Measurements from ENCODE around the gene KIAA1671.

KIAA1671 gene

GRCh38 chr22:25113316-25113721 lies 160.8 kb downstream of the KIAA1671 start:
- TF ChIP-seq CTCF (IDR thresholded peaks at IDR 0.05; ENCODE audit: insufficient read depth, low read depth, low read length, missing control alignments) = no peak
- no peak overlapping the region for H3K4me3 ChIP-seq (ENCODE audit: low read depth, low read length)
- DNase-seq (ENCODE audit: low read depth) = no peak

DNA sequence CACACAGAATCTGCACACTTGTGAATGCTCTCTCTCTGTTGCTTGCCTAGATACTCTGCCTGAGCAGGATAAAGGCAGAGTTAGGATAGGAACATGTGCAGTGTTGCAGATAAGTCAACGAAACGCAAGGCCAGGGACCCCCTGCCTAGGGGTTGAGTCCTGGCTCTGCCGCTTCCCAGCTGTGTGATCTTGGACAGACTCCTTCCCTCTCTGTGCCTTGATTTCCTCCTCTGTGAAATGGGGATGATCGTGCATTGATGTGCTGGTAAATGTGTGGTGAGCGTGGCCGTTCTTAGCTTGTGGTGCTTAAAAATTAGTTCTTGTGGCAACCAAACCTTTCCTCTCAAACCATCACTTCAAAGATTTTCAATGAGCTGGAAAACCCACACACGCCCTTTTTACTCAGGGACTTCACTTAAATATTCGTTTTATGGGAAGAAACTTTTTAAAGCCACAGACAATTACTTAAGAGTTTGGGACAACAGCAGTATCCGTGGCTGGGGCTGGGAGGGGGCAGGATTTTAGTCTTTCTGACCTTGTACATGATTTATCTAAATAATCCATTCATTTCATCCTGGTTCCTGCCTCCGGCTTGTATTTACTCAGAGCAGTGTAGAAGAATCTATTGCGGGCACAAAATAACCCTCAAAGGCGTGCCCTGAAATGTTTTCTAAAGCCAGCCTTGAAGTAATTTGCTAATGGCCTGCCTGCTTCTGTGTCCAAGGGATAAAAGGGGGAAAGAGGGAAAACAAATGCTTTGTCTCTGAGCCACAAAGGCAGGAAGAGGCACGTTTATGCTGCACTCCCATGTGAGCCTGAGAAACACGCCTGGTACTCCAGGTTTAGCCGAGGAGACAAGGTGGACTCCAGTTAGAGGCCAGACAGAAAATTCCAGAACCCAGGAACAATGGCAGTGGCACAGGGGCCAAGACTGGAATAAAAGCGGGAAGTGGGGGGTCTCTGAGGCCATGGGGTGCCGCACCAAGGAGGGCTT lies 162.2 kb downstream of the KIAA1671 start:
- DNase-seq (ENCODE audit: low read depth) = no peak
- TF ChIP-seq CTCF (IDR thresholded peaks at IDR 0.05; ENCODE audit: insufficient read depth, low read depth, low read length, missing control alignments) = no peak
- no peak overlapping the region for H3K4me3 ChIP-seq (ENCODE audit: low read depth, low read length)

GRCh38 chr22:25119609-25120008 lies 167.1 kb downstream of the KIAA1671 start:
- DNase-seq (ENCODE audit: low read depth) = no peak
- TF ChIP-seq CTCF (IDR thresholded peaks at IDR 0.05; ENCODE audit: insufficient read depth, low read depth, low read length, missing control alignments) = no peak
- H3K4me3 ChIP-seq (ENCODE audit: low read depth, low read length) = no peak overlapping the region

GRCh38 chr22:25120093-25120561 lies 167.6 kb downstream of the KIAA1671 start:
- TF ChIP-seq CTCF (IDR thresholded peaks at IDR 0.05; ENCODE audit: insufficient read depth, low read depth, low read length, missing control alignments) = no peak
- H3K4me3 ChIP-seq (ENCODE audit: low read depth, low read length) = no peak overlapping the region
- no peak for DNase-seq (ENCODE audit: low read depth)

DNA sequence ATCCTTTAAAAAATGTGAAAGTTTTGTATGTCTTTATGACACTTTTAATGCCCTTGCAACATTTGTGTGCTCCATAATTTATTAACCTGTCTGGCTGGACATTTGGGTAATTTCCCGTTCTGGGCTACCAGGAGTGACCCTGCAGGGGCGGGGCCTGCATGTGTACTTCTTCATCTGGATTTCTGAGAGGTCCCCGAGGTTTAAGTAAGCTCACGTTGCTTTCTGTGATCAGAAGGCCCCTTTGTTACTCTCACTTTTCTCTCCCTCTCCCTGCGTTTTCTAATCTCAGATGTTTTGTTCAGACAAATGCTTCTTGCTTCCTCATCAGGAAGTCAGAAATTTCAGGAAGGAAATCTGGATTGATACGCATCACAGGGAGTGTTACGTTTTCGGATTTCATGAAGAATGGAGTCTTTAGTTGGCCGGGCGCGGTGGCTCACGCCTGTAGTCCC lies 168.3 kb downstream of the KIAA1671 start:
- TF ChIP-seq CTCF (IDR thresholded peaks at IDR 0.05; ENCODE audit: insufficient read depth, low read depth, low read length, missing control alignments) = no peak
- H3K4me3 ChIP-seq (ENCODE audit: low read depth, low read length) = no peak overlapping the region
- DNase-seq (ENCODE audit: low read depth) = no peak

DNA sequence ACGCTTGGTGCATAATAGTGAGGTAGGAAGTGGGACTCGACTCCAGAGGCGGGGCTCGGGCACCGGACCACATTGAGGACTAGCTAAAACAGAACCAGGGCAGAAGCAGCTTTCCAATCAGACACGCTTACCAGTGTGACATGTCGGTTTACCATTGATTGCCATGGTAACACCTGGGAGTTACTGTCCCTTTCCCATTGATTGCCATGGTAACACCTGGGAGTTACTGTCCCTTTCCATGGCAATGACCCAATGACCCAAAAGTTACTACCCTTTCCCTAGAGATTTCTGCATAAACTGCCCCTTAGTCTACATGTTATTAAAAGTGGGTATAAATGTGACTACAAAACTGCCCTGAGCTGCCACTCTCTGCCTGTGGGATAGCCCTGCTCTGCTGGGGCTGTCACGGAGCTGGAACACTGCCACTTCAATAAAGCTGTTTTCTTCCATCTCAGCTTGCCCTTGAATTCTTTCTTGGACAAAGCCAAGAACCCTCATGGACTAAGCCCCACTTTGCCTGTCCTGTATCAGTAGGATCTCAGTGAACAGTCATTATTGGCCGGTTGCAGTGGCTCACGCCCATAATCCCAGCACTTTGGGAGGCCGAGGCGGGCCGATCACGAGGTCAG lies 169.7 kb downstream of the KIAA1671 start:
- no peak for TF ChIP-seq CTCF (IDR thresholded peaks at IDR 0.05; ENCODE audit: insufficient read depth, low read depth, low read length, missing control alignments)
- H3K4me3 ChIP-seq (ENCODE audit: low read depth, low read length) = no peak overlapping the region
- no peak for DNase-seq (ENCODE audit: low read depth)

Data from GM12865 (cell line).